Brain microvascular endothelial cell (primary cell): ENCODE results near the gene SDF2.

ENCODE experiments used
- DNase-seq: peaks from one replicate; pipeline ENCODE4 v3.0.0-alpha.2; 2020
- H3K27ac ChIP-seq: fragments of 250-450 bp; sonication (Bioruptor Pico); 2 replicates; pipeline ENCODE4 v1.5.1; 2020; ENCODE audit warnings: mild to moderate bottlenecking, moderate library complexity
- H3K27me3 ChIP-seq: fragments of 250-450 bp; sonication (Bioruptor Pico); replicated peaks from 2 replicates; pipeline ENCODE4 v1.5.1; 2020; ENCODE audit warnings: mild to moderate bottlenecking
- H3K36me3 ChIP-seq: fragments of 250-450 bp; sonication (Bioruptor Pico); replicated peaks from 2 replicates; pipeline ENCODE4 v1.5.1; 2020; ENCODE audit warnings: mild to moderate bottlenecking
- H3K4me3 ChIP-seq: 2 replicates; pipeline ENCODE4 v1.5.1; 2011; ENCODE audit warnings: low read depth, mild to moderate bottlenecking, control low read depth, low read length, moderate library complexity
- CTCF ChIP-seq: IDR thresholded peaks from 2 replicates; pipeline ENCODE4 v1.5.1; 2011; ENCODE audit warnings: low read depth, mild to moderate bottlenecking, moderate library complexity, low read length, control low read depth, inconsistent platforms; ENCODE audit errors: missing control alignments
- in situ Hi-C: cut with HindIII; loops from 2 replicates; pipeline ENCODE4 v1.10.0; 2017; ENCODE audit warnings: low sequenced_read_pairs, low pct_ligation_motif_present

Gene SDF2

GRCh38 chr17:28688481-28688880, 26.8 kb upstream of the SDF2 start:
- TF ChIP-seq CTCF = no peak
- in situ Hi-C loops = no loop called here
- no peak for DNase-seq

GRCh38 chr17:28686296-28686695, 24.6 kb upstream of the SDF2 start:
- in situ Hi-C loops = no loop called here
- H3K27ac ChIP-seq = no peak overlapping the region
- H3K4me3 ChIP-seq = no peak overlapping the region
- H3K27me3 ChIP-seq = no peaks in the 10 kb centered on the region
- peaks cover 97% of the 10 kb centered on the region for H3K36me3 ChIP-seq
- TF ChIP-seq CTCF = no peak
- no peak for DNase-seq

More at GRCh38 chr17:28688481-28688880, 26.8 kb upstream of the SDF2 start:
- H3K4me3 ChIP-seq = no peak overlapping the region
- H3K27ac ChIP-seq = no peak overlapping the region
- H3K36me3 ChIP-seq = peaks cover 85% of the 10 kb centered on the region
- H3K27me3 ChIP-seq = no peaks in the 10 kb centered on the region

- Histone ChIP-seq H3K36me3 (peaks cover 97% of the 10 kb centered on the region), H3K4me3 (no peak overlapping the region), H3K27me3 (no peaks in the 10 kb centered on the region), H3K27ac (no peak overlapping the region)
- no peak for DNase-seq
- in situ Hi-C loops = no loop called here
- TF ChIP-seq CTCF = no peak
Observed at GRCh38 chr17:28685366-28685765, 23.7 kb upstream of the SDF2 start.

GRCh38 chr17:28684963-28685362, 23.3 kb upstream of the SDF2 start:
- peak; percentile 16 for TF ChIP-seq CTCF
- DNase-seq = peak; percentile 10

GRCh38 chr17:28682655-28683054, 20.9 kb upstream of the SDF2 start:
- Histone ChIP-seq H3K27me3 (no peaks in the 10 kb centered on the region), H3K36me3 (peaks cover 96% of the 10 kb centered on the region), H3K27ac (no peak overlapping the region), H3K4me3 (no peak overlapping the region)
- in situ Hi-C loops = no loop called here
- no peak for DNase-seq
- TF ChIP-seq CTCF = no peak

More at GRCh38 chr17:28684963-28685362, 23.3 kb upstream of the SDF2 start:
- in situ Hi-C loops = no loop called here
- H3K4me3 ChIP-seq = no peak overlapping the region
- peaks cover 97% of the 10 kb centered on the region for H3K36me3 ChIP-seq
- no peaks in the 10 kb centered on the region for H3K27me3 ChIP-seq
- H3K27ac ChIP-seq = no peak overlapping the region

GRCh38 chr17:28675980-28676379, 14.3 kb upstream of the SDF2 start:
- peaks cover 97% of the 10 kb centered on the region for H3K36me3 ChIP-seq
- in situ Hi-C loops = no loop called here
- TF ChIP-seq CTCF = peak; percentile 51

More at GRCh38 chr17:28675980-28676379, 14.3 kb upstream of the SDF2 start:
- Histone ChIP-seq H3K4me3 (no peak overlapping the region), H3K27ac (no peak overlapping the region), H3K27me3 (no peaks in the 10 kb centered on the region)
- DNase-seq = no peak
